ENCODE results near the gene NUBPL.

DNA sequence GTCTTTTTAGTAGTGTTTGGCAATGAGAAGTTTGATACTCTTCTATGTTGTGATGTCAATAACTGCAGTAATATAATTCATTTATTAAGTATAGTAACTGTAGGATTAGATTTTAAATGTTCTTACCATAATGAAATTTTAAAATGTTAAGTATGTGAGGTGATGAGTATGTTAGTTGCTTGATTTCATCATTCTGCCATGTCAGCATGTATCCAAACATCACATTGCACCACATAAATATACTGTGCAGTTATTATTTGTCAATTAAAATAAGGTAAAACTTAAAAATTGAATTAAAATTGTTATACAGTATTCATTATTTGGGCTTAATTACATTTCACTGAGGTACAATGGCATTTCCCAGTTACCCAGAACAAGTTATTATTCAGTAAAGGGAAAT, 138.6 kb downstream of the NUBPL start:
- TF ChIP-seq, protein P1, sequence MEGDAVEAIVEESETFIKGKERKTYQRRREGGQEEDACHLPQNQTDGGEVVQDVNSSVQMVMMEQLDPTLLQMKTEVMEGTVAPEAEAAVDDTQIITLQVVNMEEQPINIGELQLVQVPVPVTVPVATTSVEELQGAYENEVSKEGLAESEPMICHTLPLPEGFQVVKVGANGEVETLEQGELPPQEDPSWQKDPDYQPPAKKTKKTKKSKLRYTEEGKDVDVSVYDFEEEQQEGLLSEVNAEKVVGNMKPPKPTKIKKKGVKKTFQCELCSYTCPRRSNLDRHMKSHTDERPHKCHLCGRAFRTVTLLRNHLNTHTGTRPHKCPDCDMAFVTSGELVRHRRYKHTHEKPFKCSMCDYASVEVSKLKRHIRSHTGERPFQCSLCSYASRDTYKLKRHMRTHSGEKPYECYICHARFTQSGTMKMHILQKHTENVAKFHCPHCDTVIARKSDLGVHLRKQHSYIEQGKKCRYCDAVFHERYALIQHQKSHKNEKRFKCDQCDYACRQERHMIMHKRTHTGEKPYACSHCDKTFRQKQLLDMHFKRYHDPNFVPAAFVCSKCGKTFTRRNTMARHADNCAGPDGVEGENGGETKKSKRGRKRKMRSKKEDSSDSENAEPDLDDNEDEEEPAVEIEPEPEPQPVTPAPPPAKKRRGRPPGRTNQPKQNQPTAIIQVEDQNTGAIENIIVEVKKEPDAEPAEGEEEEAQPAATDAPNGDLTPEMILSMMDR (IDR thresholded peaks at IDR 0.05; ENCODE audit: low read depth, low read length, poor library complexity, severe bottlenecking): no peak
- TF ChIP-seq EZH2phosphoT487 (IDR thresholded peaks at IDR 0.05; ENCODE audit: borderline replicate concordance, low read length): no peak

Data from DOHH2 (cell line).